RWPE1 (cell line): ENCODE data around the gene CASZ1.

ENCODE experiments used
- CTCF ChIA-PET: fragments of 350-600 bp; sonication (Branson Sonifier 250); formaldehyde crosslinking; extraction: SDS; loops from one replicate; lab custom pipeline; 2021; lab: Yijun Ruan, JAX
- POLR2A ChIA-PET: fragments of 400-600 bp; formaldehyde crosslinking; extraction: SDS; loops from one replicate; lab custom pipeline; 2020; ENCODE audit warnings: antibody characterized with exemption; ENCODE audit not compliant: low non-redundant PET; lab: Yijun Ruan, JAX
- DNase-seq: peaks from one replicate; pipeline ENCODE4 v3.0.0; 2012; ENCODE audit warnings: low spot score
- H3K27ac ChIP-seq: fragments of 450-650 bp; 2 replicates; pipeline ENCODE4 v1.5.1; 2017
- CTCF ChIP-seq: fragments of 450-650 bp; conservative IDR thresholded peaks from 2 replicates; pipeline ENCODE4 v1.5.1; 2017; ENCODE audit warnings: low read depth, mild to moderate bottlenecking

Gene CASZ1

DNA sequence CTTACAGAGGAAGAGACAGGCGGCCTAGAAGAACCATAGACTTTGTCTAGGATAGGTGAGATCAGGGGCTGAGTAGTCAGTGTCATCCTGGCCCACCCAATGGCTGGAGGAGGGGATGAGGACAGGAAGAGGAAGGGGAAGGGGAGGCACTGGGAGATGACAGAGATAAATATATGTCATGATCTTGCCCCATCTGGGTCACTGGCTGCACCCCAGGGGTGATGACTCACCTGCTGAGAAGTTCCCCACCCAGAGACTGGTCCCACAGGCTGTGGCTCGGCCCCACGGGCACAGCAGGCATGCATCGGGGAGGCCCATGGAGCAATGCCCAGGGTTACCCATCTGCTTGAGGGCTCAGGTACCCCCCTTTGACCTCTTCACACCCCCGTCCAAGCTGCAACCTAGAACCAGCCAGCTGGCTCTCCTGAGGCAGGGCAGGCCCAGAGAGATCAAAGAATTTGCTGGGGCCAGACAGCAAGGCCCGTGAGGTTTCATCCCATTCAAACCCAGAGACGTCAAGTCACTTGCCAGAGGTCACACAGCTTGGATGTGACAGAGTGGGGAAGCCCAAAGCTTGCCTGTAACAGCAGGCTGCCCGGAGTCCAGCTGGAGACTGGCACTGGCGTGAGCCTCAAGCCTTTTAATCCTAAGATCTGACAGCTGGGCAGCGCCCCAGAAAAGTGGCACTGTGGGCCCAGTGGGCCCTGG, 34.7 kb upstream of the CASZ1 start:
- ChIA-PET POLR2A (no interaction called here), CTCF (interaction anchor here (0.6 to 0.7 kb wide), 2 partner anchors 233 to 621 kb away, joined by 4 read pairs; no protein-coding TSS in a partner anchor)

DNA sequence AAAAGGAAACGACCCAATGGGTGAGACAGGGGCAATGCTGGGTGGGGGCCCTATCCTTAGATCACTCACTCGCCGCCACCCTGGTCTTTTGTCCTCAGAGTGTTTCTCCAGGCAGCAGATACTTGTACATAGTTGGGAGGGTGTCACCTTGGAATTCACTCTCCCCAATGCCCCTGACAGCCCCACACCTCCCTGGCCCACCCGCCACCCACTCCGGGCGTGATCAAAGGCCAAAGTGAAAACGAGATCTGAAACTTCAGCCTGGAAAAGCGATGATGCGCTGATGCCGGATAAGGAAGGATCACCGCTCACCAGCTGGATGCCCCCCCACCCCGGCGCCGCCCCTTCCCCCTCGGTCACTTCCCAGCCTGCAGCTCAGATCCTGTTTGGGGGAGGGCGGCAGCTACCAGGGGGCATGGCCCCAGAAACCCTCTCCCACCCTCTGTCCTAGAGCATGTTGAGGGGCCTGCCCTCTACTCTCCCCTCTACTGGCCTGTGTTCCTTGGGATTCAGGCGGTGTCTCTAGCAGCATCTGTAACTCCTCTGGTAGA, 33.6 kb upstream of the CASZ1 start:
- DNase-seq: no peak
- ChIA-PET POLR2A (no interaction called here), CTCF (interaction anchor here (0.6 to 0.7 kb wide), 3 partner anchors 22 to 620 kb away, joined by 3 to 4 read pairs (median 4); no protein-coding TSS in a partner anchor)
- peak overlapping the region; percentile 69 for H3K27ac ChIP-seq
- TF ChIP-seq CTCF: no peak

More for the DNA sequence above, 34.7 kb upstream of the CASZ1 start:
- TF ChIP-seq CTCF: no peak
- DNase-seq: peak; percentile 64
- peak overlapping the region; percentile 69 for H3K27ac ChIP-seq

- peak overlapping the region; percentile 91 for H3K27ac ChIP-seq
- ChIA-PET POLR2A (no interaction called here), CTCF (interaction anchor here (0.6 to 0.7 kb wide), 3 partner anchors 8 to 41 kb away, joined by 3 to 6 read pairs (median 4); no protein-coding TSS in a partner anchor)
- no peak for DNase-seq
- TF ChIP-seq CTCF: no peak
Observed at GRCh38 chr1:10829067-10829818, 32.8 kb upstream of the CASZ1 start.

DNA sequence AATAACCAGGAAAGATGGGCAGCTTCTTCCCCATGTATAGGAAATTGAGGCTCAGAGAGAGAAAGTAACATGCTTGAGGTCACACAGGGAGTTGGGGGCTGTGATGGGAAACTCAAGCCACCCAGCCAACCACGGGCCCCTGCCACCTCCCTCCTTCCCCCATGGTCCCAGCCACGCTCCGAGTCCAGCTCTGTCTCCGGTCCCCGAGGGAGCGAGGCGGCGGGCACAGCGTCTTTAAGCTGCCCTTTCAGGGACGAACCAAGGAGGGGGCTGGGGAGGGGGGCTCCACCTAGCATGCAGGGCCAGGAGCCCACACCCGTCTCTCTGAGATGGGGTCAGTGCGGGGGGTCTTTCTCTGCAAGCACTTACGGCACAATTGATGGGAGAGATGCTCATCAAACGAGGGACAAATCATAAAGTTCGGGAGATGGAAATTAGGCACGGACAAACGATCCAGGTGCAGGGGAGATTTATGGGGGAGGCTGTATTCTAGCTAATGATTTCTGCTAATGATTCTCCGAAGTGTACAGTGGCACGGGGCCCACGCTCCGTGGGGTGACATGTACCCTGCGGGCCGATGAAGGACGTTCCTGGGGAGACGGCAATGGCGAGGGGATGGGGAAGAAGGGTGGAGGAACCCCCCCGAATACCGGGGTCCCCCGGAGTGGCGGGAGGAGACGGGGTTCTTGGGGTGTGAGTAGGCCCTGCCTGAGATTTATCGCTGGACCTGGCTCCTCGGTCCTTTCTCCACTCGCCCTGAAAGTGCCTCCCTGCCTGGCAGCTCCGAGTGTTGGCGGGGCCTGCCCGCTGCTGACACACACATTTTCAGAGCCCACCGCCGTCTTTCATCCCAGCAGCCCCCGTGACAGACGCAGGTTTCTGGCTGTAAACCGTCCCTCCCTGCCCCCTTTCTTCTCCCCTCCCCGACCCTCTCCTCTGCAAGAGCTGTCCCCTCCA, 31.2 kb upstream of the CASZ1 start:
- no peak for DNase-seq
- POLR2A ChIA-PET: no interaction called here
- TF ChIP-seq CTCF: no peak
- H3K27ac ChIP-seq: peak overlapping the region; percentile 91
- CTCF ChIA-PET: interaction anchor here (0.6 to 0.7 kb wide), 3 partner anchors 24 to 181 kb away, joined by 3 read pairs; no protein-coding TSS in a partner anchor

GRCh38 chr1:10825592-10825991, 29.1 kb upstream of the CASZ1 start:
- CTCF ChIA-PET: interaction anchor here (0.6 kb wide), 1 partner anchor 191 kb away, joined by 3 read pairs; no protein-coding TSS in a partner anchor
- DNase-seq: no peak
- TF ChIP-seq CTCF: no peak
- POLR2A ChIA-PET: interaction anchor here (0.6 kb wide), 1 partner anchor 68 kb away, joined by 5 read pairs; no protein-coding TSS in a partner anchor
- peak overlapping the region; percentile 91 for H3K27ac ChIP-seq
